GM21529 (cell line): Measurements from ENCODE around the gene GPSM1.

ENCODE experiments used
- ATAC-seq: cut with Tn5 transposase; IDR thresholded peaks from one replicate; pipeline ENCODE4 v1.9.1; 2021; ENCODE audit not compliant: unreplicated experiment

The GPSM1 gene

GRCh38 chr9:136303825-136304416, 23.4 kb upstream of the GPSM1 start, which contains the start of gene CCDC187:
TSS of gene CCDC187 (minus strand) at chr9:136304094. CDS start at chr9:136303830, 264 bp downstream.
- ATAC-seq = no peak

GRCh38 chr9:136304456-136304855, 22.9 kb upstream of the GPSM1 start:
- no peak for ATAC-seq

GRCh38 chr9:136304981-136305380, 22.4 kb upstream of the GPSM1 start:
- no peak for ATAC-seq

GRCh38 chr9:136305804-136306203, 21.5 kb upstream of the GPSM1 start:
- no peak for ATAC-seq

GRCh38 chr9:136306211-136307208, 20.8 kb upstream of the GPSM1 start:
- ATAC-seq = no peak

- ATAC-seq = no peak
Observed at GRCh38 chr9:136307215-136307750, 20.1 kb upstream of the GPSM1 start.

- no peak for ATAC-seq
Observed at GRCh38 chr9:136308006-136308701, 19.2 kb upstream of the GPSM1 start.

- ATAC-seq = no peak
Observed at GRCh38 chr9:136308702-136309053, 18.7 kb upstream of the GPSM1 start.

GRCh38 chr9:136309101-136309801, 18.1 kb upstream of the GPSM1 start:
- no peak for ATAC-seq

GRCh38 chr9:136309806-136310220, 17.5 kb upstream of the GPSM1 start:
- ATAC-seq = no peak

GRCh38 chr9:136310273-136311030, 16.9 kb upstream of the GPSM1 start:
- ATAC-seq = no peak

- no peak for ATAC-seq
Observed at GRCh38 chr9:136311051-136312008, 16.0 kb upstream of the GPSM1 start.

- no peak for ATAC-seq
Observed at GRCh38 chr9:136312009-136312375, 15.3 kb upstream of the GPSM1 start.

GRCh38 chr9:136312436-136312835, 14.9 kb upstream of the GPSM1 start:
- no peak for ATAC-seq

GRCh38 chr9:136313111-136314055, 14.0 kb upstream of the GPSM1 start:
- no peak for ATAC-seq

GRCh38 chr9:136314056-136314416, 13.3 kb upstream of the GPSM1 start:
- ATAC-seq = no peak

GRCh38 chr9:136314944-136315343, 12.4 kb upstream of the GPSM1 start:
- ATAC-seq = no peak

- ATAC-seq = no peak
Observed at GRCh38 chr9:136316271-136316751, 11.0 kb upstream of the GPSM1 start.
